Activated T-helper 1 cell treated with Interleukin-2 at 50 U/mL for 16 hours (primary cell): ENCODE measurements around the gene RAI1.

Experiments used
- DNase-seq: peaks from one replicate; pipeline ENCODE4 v3.0.0-alpha.2; 2020; ENCODE audit warnings: low read depth

RAI1 gene

DNA sequence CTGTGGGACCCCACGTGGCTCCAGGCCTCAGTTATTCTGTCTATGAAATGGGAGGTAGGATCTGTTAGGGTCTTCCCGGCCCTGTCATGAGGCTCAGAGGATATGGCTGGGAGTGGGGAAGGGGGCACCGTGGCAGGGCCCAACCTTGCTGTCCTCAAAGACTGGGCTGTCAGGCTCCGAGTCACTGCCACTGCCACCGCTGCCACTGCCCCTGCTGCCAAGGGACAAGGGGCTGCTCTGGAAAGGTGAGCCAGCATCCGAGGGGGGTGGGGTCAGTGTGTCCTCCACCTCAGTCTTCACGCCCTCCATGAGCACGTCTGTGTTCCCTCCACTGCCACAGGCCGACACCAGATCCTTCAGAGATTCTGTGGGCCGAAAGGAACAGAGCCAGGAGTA lies 136.3 kb downstream of the RAI1 start:
- no peak for DNase-seq

GRCh38 chr17:17818088-17818526 lies 136.8 kb downstream of the RAI1 start:
- no peak for DNase-seq

- no peak for DNase-seq
Observed at GRCh38 chr17:17819111-17819510, 137.9 kb downstream of the RAI1 start.

GRCh38 chr17:17819561-17819995 lies 138.3 kb downstream of the RAI1 start:
- DNase-seq, result no peak

DNA sequence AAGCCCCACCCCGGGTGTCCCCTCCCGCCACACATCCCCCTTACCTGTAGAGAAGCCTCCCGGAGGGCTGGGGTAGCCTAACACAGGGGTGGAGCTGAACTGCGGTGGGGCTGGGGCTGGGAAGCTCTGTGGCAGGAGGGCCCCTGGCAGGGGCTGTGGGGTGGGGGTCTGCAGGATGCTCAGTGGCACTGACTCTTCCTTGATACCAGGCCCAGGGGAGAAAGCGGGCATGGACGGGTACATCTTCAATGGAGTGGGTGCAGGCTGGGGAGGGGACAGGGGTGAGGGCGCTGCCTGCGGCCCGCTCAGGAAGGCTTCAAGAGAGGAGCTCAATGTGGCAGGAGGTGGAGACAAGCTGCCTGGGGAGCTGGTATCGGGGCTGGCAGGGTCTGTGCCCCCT lies 138.8 kb downstream of the RAI1 start:
- no peak for DNase-seq

DNA sequence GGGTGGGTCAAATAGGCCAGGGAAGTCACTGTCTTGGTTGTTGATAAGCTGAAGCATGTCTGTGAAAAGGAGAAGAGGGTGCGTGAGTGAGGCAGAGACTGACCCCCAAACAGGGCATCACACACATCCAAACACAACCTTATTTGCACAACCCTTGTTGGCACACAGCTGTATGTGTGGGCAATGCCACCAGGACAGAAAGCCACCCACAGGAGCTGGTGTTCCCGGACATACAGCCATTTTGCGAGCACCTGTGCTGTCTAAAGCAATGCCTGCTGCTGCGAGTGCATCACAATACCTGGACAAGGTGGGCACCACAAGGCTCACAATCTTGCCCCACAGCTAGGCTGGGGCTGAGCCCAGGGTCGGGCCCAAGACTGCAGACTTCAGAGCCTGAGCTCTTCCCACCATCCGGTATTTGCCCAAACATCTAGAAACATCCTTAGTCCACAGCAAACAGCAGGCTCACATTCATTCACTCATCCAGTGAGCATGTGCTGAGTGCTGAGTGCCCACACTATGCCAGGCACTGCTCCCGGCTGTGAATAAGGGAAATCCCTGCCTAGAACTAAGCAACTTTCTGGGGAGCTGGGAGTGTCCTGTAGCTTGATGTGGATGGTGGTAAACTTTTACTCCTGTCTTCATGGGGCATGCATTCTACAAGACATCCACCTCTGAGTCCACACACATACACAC lies 139.4 kb downstream of the RAI1 start:
- DNase-seq, result no peak

- no peak for DNase-seq
Observed at GRCh38 chr17:17822189-17822588, 140.9 kb downstream of the RAI1 start.

DNA sequence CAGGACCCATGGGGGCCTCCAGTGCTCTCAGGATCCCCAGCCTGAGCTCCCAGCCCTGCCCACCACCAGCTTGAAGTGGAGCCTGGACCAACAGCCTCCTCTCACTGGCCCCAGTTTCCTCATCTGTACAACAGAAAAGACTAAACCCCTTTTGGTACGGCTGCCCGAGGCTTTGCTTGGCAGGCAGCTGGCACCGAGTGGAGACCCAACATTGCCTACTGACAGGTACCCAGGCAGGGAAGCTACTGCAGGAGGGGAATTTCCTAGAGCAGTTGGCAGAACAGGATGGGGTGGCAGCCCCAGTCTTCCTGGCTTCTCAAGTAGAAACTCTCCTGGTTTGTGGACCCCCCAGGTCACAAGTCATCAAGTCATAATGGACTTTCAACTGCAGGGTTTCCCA lies 141.4 kb downstream of the RAI1 start:
- no peak for DNase-seq

GRCh38 chr17:17823433-17824118 lies 142.3 kb downstream of the RAI1 start:
- peak; percentile 76 for DNase-seq

DNA sequence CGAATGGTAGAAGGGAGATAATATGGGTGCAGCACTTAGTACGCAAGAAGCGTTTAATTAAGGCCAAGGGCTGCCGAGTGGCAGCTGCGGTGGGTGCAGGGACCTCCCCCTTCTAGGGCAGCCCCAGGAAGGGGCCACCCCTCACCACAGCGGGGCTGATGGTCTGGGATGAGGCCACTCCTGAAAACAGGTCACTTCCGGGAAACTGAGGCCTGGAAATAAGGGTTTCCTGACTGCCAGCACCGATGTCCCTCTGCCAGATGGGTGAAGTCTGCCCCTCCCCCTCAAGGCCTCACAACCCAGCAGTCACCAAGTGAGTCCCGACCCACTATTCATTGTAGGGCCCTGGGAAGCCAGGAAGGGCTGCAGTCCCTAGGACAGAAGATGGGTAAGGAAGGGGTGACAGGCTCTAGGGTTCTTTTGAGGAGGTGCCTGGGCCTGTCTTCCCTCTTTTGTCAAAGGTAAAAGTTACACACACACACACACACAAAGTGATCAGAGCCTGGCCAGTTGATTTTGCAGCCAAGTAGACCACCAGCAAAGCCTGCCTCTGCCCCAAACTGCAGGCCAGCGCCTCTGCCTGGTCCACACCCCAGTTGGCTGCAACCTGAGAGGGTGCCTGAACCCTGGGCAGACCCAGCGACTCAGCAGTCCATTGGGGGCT lies 143.0 kb downstream of the RAI1 start:
- no peak for DNase-seq

- no peak for DNase-seq
Observed at GRCh38 chr17:17824783-17825614, 143.7 kb downstream of the RAI1 start.

DNA sequence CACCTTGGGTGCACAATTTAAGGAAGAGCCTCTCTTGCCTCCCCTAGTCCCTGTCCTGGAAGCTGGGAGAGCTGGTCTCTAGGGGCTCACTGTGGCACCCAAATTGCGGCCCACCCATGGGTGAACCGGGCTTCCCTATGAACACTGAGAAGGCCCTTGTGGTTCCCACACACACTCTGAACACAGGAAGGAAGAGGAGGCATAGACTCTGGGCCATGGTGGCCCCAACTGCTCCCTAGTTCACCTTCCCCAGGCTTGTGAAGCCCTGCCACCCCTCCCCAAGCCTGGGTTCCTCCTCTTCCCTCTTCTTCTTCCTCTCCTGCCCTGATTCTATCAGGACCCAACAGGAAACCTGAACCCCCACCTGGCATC lies 145.1 kb downstream of the RAI1 start:
- DNase-seq, result no peak

DNA sequence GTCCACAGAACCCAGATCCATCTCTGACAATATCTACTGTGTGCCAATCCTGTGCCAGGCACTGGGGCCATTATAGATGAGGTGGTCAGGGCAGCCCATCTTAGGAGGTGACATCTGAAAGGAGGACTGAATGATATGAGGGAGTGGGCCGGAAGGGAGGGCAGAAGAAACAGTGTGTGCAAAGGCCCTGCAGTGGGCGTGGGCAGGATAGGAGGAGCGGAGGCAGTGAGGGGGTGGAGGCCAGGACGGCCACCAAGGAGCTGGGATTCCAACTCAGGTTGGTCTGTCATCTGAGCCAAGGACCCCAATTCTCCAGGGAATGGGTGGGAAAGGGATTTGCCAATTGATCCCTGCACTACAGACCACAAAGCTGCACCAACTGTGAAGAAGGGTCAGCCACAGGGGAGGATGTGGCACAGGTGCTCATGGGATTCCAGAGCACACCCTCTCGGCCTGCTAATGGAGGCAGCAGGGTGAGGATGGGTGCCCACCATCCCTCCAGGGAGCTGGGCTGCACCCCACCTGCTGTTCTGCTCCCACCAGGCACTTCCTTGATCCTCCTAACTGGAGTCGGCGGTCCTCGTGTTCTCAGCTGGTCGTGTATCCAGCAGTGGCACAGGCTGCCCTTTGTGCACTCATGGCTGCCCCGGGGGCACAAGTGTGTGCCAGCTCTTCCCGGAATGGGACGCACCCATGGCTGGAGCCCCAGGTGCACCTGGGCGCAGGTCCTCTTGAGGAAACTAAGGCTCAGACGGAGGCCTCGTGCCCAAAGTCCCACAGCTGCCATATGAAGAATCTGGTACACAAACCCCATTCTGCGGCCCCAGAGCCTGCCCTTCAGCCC lies 145.9 kb downstream of the RAI1 start:
- DNase-seq, result no peak

DNA sequence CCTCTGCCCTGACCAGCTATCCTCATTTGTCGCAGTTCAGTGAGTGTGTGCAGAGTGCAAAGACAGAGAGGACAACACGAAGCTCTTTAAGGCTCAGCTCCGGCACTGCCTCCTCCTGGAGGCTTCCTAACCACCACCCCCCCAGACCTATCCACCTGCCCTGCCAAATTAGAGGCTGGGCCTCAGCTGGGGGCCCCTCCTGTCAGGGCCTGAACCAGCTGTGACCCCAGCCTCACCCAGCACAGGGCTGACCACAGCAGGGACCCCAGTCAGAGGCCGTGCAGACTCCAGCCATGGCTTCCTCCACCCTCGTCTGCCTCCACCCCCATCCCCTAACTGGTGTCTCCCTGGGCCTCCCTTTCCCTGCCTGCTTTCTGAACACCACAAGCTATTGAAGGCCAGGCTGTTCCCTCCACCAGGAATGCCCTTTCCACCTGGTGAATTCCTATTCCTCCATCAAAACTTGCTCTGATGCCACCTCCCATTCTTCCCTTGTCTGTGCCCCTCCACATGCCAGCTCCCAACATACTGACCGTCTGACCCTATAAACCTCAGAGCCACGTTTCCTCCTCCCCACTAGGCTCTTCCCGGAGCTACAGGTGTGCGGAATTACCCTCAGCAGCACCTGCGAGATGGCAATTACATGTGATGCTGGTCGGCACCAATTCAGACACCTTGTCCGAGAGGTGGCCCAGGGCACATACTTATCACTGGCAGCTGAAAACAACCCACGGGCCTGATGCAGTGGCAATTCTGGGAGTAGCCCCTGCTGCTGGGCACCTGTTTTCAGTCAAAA lies 146.8 kb downstream of the RAI1 start:
- no peak for DNase-seq

DNA sequence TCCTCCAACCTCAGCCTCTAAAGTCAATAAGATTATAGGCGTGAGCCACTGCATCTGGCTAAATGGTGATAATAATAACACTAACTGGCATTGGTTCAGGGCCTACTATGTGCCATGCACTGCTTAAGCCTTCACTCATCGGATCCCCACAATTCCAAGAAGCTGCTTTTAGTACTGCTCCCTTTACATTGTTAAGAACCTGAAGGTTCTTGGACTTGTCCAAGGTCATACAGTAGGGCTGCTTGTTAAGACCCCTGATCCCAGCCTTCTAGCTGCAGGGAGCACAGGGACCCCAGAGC lies 149.0 kb downstream of the RAI1 start:
- no peak for DNase-seq

DNA sequence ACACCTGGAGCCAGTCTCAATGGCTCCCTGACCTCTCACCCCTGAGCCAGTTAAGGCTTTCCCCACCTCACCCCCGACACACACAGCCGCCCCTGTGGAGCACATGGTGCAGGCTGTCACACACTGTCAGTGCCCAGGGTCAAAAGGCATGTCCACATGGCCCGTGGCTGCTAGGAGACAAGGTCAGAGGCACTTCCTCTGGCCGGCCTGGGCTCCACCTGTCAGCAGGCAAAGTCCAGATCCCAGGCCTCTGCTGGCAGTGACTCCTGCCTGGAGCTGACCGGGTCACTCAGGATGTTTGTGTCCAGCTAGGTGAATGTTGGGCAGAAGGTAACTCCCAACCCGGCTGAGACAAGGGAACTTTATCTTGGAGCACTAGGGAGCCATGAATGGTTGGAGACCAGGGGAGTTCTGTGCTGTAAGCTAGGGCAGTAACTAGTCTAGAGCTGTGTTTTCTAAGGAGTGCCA lies 149.5 kb downstream of the RAI1 start:
- DNase-seq, result no peak

DNA sequence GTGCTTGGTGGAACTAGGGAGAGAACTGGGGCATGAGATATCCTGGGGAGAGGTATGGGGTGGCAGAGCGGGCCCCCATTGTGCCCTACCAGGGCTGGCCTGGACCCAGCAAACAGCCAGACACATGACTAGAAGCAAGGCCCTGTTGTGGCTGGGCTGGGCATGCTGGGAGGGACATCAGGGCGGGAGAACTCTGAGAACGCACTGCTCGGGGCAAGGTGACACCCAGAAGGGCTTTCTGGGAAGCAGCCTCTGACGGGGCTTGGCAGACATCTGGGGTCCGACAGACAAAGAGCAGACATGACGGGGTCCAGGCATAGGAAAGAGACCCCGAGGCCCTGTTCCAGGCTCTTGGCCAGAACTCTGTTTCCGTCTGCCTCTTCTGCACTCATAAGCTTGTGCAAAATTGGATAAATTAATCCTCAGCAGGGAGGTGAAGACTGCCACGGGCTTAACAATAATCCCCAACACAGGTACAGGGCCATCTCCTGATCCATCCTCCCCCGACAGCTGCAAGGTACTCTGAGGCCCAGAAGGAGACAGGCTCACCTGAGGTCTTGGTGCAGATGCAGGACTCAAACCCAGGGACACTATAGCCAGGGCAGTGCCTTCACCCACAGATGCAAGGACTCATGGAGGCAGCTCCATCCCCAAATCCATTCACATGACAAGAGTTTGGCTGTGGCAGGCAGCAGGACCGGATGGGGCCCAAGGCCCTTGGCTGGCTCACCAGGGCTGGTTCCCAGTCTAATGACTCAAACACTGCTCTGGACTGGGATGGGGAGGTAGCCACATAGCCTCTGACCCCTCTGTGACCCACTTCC lies 150.2 kb downstream of the RAI1 start:
- DNase-seq, result no peak

DNA sequence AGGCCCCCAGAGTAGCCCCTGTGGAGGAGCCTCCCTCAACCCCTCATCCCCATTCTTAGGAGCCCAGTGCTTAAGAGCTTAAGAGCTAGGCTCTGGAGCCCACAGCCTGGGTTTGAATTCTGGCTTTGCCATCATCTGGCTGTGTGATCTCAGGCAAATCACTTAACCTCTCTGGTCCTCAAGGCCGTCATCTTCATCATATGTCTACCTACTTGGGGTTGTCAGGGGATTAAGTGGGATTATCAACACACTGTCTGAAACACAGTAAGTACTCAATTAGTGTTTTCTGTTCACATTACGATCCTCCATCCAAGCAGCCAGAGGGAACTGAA lies 150.7 kb downstream of the RAI1 start:
- DNase-seq, result no peak

GRCh38 chr17:17833658-17834357 lies 152.6 kb downstream of the RAI1 start:
- no peak for DNase-seq
